ENCODE measurements around the gene SLC25A29.
"Not testable (repeated sequence)": the region's sequence is repeated elsewhere in the genome, so short reads cannot be mapped to it uniquely, and the experiment has no call there.

Gene SLC25A29

DNA sequence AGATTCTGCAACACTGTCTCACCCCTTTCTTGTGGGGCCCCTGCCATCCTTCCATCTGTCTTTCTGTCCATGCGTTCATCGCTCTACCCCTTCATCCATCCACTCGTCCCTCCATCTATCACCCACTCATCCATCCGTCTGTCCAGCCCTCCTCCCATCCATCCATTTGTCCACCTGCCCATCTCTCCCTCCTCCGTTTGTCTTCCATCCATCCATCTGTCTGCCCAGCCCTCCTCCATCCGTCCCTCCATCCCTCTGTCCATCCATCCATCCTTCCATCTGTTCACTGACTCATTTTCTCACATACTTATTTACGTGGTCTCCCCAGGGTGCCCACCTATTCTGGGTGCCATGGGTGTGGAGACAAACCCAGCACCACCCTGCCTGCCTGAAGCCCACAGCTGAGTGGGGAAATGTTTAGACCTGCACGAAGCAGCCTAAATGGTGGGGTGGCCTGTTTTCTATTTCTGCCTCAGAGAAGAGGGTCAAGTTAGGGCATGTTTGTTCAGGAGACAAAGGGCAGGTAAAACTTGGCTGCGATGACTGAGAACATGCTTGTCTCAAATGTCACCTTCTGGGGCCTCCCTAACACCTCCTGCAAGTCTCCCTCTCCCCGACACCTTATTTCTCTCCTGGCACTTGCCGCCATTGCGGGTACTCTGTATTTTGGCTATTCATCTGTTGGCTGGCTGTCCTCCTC, 14.1 kb upstream of the SLC25A29 start:
- Histone ChIP-seq H3K4me1 (ENCODE audit: control insufficient read depth in 1 of 2, insufficient read depth in 2 of 2, low read length in 2 of 2) (peaks cover 3 to 7% of the 10 kb centered on the region in 2 donors), H3K4me3 (ENCODE audit: low read depth in 1 of 2, low read length in 2 of 2) (no peak overlapping the region), H3K27ac (ENCODE audit: low read length) (no peak overlapping the region), H3K9me3 (ENCODE audit: control insufficient read depth in 1 of 2, low read length in 2 of 2) (no peaks in the 10 kb centered on the region), H3K27me3 (ENCODE audit: low read depth, low read length) (no peaks in the 10 kb centered on the region), H3K36me3 (ENCODE audit: control insufficient read depth in 1 of 2, insufficient read depth in 2 of 2, low read length in 2 of 2) (no peaks in the 10 kb centered on the region)

DNA sequence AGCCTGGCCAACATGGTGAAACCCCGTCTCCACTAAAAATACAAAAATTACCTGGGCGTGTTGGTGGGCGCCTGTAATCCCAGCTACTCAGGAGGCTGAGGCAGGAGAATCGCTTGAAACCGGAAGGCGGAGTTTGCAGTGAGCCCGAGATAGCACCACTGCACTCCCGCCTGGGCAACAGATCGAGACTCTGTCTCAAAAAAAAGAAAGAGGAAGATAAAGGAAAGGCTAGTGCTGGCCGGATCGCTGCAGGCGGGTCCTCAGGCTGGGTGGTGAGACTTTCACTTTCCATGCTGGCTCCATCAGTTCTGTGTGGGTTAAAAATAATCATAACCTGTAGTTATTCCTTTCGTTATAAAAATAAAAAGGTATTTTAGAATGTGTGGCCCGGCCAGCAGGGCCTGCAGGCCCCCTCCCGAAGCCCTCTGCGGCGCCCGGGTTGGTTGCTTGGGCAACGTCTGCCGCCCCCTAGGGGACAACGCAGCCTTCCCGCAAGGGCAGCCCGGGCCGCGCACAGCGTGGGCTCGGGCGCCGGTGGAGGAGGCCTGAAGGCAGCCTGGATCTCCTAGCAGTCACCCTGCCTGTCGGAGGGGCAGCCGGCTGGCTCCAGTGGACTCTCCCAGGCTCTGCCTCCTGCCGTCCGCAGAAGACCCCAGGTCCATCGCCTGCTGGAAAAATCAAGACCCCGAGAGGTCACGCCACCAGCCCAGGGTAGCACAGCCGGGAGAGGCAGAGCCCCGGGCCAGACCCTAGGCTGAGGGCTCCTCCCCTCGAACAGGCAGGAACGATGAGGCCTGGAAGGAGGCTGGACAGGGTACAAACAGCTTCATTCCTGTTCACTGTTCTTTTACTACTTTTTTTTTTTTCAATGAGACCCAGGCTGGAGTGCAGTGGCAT, 11.9 kb upstream of the SLC25A29 start:
- H3K36me3 ChIP-seq (ENCODE audit: control insufficient read depth in 1 of 2, insufficient read depth in 2 of 2, low read length in 2 of 2), result no peaks in the 10 kb centered on the region
- H3K27me3 ChIP-seq (ENCODE audit: low read depth, low read length), result no peaks in the 10 kb centered on the region
- H3K4me1 ChIP-seq (ENCODE audit: control insufficient read depth in 1 of 2, insufficient read depth in 2 of 2, low read length in 2 of 2), result peaks cover 3 to 7% of the 10 kb centered on the region in 2 donors
- H3K27ac ChIP-seq (ENCODE audit: low read length), result no peak overlapping the region
- H3K4me3 ChIP-seq (ENCODE audit: low read depth in 1 of 2, low read length in 2 of 2), result peak overlapping the region; percentile 53 to 54
- no peaks in the 10 kb centered on the region for H3K9me3 ChIP-seq (ENCODE audit: control insufficient read depth in 1 of 2, low read length in 2 of 2)

DNA sequence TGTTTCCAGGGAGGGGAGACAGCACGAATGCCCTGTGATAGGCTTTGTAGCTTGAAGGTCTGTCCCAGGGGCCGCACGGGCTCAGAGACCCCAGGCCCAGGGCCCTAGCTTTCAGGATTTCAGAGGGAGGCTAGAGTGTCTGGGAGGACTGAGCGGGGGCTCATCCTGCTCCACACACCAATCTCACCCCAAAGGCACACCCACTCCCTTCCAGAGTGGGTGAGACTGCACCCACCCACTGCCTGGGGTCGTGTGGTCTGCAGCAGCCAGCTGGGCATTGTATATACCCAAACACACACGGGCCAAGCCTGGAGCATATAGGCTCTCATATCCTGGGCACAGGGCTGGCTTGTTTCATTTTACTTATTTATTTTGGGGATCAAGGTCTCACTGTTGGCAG, 11.1 kb upstream of the SLC25A29 start:
- H3K4me1 ChIP-seq (ENCODE audit: control insufficient read depth in 1 of 2, insufficient read depth in 2 of 2, low read length in 2 of 2), result peaks cover 3 to 7% of the 10 kb centered on the region in 2 donors
- H3K9me3 ChIP-seq (ENCODE audit: control insufficient read depth in 1 of 2, low read length in 2 of 2), result no peaks in the 10 kb centered on the region
- H3K4me3 ChIP-seq (ENCODE audit: low read depth in 1 of 2, low read length in 2 of 2), result peak overlapping the region in 1 of 2 donors; percentile 54
- H3K27me3 ChIP-seq (ENCODE audit: low read depth, low read length), result no peaks in the 10 kb centered on the region
- no peak overlapping the region for H3K27ac ChIP-seq (ENCODE audit: low read length)
- no peaks in the 10 kb centered on the region for H3K36me3 ChIP-seq (ENCODE audit: control insufficient read depth in 1 of 2, insufficient read depth in 2 of 2, low read length in 2 of 2)

DNA sequence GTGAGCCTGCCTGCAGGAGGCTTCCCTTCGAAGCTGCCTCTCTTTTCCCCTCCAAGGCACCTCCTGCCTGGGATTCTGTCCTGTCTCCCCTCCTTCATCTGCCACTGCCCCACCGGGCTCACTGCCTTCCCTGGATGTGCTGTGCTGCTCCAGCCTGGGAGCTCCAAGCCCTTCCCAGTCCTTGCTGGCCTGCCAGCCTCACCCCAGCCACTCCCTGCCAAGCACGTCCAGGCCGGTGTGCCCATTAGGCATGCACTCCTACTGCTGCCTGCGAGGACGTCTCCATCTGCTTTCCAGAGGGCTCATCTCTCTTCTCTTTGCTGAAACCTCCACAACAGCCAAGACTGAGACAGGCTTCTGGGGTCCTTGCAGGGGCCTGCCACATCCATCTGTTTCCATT, 8.5 kb upstream of the SLC25A29 start:
- peaks cover 0 to 7% of the 10 kb centered on the region in 2 donors for H3K4me1 ChIP-seq (ENCODE audit: control insufficient read depth in 1 of 2, insufficient read depth in 2 of 2, low read length in 2 of 2)
- no peaks in the 10 kb centered on the region for H3K27me3 ChIP-seq (ENCODE audit: low read depth, low read length)
- no peaks in the 10 kb centered on the region for H3K36me3 ChIP-seq (ENCODE audit: control insufficient read depth in 1 of 2, insufficient read depth in 2 of 2, low read length in 2 of 2)
- H3K9me3 ChIP-seq (ENCODE audit: control insufficient read depth in 1 of 2, low read length in 2 of 2), result no peaks in the 10 kb centered on the region
- no peak overlapping the region for H3K27ac ChIP-seq (ENCODE audit: low read length)
- no peak overlapping the region for H3K4me3 ChIP-seq (ENCODE audit: low read depth in 1 of 2, low read length in 2 of 2)

DNA sequence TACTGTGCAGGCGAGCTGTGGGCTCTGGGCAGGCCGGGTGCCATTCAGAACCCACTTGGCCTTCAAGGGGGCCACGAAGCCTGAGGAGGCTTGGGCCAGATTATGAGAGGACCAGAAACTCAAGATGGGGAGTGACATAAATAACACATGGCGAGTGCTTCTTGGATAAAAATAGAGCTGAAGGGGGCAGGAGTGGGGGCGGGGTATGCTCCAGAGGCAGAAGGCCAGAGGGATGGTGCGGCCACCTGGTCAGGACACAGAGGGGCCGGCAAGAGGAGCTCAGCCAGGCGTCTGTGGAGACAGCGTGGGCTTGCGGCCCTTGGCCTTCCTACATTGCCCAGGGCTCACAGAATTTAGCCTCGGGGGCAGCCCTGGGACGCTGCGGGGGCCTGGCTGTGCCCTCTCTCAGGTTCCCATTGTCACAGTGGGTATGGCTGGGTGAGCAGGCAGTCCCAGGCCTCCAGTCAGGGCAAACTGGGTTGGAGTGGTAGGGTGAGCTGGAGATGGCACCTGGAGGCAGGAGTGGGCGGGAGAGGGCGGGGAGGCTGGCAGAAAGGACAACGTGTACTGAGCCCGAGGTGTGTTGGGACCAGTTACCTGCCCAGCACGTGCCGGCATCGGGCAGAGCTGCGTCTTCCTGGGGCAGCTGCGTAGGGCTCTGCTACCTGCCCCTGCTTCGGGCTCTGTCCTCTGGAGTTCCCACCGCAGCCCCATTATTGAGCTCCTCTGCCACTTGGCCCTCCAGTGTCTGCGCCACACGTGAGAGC, 7.4 kb upstream of the SLC25A29 start:
- H3K4me1 ChIP-seq (ENCODE audit: control insufficient read depth in 1 of 2, insufficient read depth in 2 of 2, low read length in 2 of 2), result peaks cover 0 to 7% of the 10 kb centered on the region in 2 donors
- no peak overlapping the region for H3K4me3 ChIP-seq (ENCODE audit: low read depth in 1 of 2, low read length in 2 of 2)
- H3K27ac ChIP-seq (ENCODE audit: low read length), result no peak overlapping the region
- H3K9me3 ChIP-seq (ENCODE audit: control insufficient read depth in 1 of 2, low read length in 2 of 2), result no peaks in the 10 kb centered on the region
- no peaks in the 10 kb centered on the region for H3K27me3 ChIP-seq (ENCODE audit: low read depth, low read length)
- no peaks in the 10 kb centered on the region for H3K36me3 ChIP-seq (ENCODE audit: control insufficient read depth in 1 of 2, insufficient read depth in 2 of 2, low read length in 2 of 2)

DNA sequence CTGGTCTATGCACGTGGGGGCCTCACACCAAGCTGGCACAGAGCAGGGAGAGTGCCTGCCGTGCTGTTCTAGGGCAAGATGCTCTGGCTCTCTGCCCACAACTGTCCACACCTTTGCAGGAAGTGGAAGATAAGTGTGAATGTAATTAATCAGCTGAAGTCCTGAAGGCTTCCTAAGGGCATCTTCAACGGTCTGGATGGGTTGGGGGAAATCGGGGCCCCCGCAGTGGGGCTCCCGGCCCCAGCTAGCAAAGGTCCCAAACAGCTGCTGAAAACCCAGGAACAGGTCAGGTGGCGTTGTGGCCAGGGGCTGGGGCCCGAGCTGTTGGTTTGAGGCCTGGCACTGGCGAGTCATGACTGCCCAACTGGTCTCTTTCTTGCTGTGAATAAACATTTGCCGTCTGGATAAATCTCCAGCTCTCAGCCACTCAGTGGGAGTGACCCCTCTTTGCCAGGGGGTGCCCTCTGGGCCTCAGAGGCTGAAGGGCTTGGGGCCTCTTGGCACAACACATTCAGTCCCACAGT, 6.7 kb upstream of the SLC25A29 start:
- Histone ChIP-seq H3K4me3 (ENCODE audit: low read depth in 1 of 2, low read length in 2 of 2) (no peak overlapping the region), H3K27me3 (ENCODE audit: low read depth, low read length) (no peaks in the 10 kb centered on the region), H3K9me3 (ENCODE audit: control insufficient read depth in 1 of 2, low read length in 2 of 2) (no peaks in the 10 kb centered on the region), H3K4me1 (ENCODE audit: control insufficient read depth in 1 of 2, insufficient read depth in 2 of 2, low read length in 2 of 2) (peaks cover 1 to 6% of the 10 kb centered on the region in 2 donors), H3K36me3 (ENCODE audit: control insufficient read depth in 1 of 2, insufficient read depth in 2 of 2, low read length in 2 of 2) (no peaks in the 10 kb centered on the region), H3K27ac (ENCODE audit: low read length) (no peak overlapping the region)

DNA sequence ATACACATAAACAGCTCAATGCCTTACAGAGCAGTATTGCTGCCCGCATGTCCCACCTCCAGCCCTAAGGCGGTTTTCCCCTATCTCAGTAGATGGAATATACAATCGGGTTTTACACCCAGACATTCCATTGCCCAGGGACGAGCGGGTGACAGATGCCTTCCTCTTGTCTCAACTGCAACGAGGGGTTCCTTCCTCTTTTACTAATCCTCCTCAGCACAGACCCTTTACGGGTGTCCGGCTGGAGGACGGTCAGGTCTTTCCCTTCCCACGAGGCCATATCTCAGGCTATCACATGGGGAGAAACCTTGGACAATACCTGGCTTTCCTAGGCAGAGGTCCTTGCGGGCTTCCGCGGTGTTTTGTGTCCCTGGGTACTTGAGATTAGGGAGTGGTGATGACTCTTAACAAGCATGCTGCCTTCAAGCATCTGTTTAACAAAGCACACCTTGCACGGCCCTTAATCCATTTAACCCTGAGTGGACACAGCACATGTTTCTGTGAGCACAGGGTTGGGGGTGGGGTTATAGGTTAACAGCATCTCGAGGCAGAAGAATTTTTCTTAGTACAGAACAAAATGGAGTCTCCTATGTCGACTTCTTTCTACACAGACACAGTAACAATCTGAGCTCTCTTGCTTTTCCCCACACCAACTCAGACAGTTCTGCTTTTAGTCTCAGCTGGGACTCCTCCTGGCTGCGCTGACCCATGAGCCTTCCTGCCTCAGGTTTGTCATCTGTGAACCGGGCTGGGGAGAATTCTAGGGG, 6.0 kb upstream of the SLC25A29 start:
- H3K4me1 ChIP-seq (ENCODE audit: control insufficient read depth in 1 of 2, insufficient read depth in 2 of 2, low read length in 2 of 2); H3K27me3 ChIP-seq (ENCODE audit: low read depth, low read length); H3K27ac ChIP-seq (ENCODE audit: low read length); H3K4me3 ChIP-seq (ENCODE audit: low read depth in 1 of 2, low read length in 2 of 2); H3K9me3 ChIP-seq (ENCODE audit: control insufficient read depth in 1 of 2, low read length in 2 of 2); H3K36me3 ChIP-seq (ENCODE audit: control insufficient read depth in 1 of 2, insufficient read depth in 2 of 2, low read length in 2 of 2): not testable (repeated sequence)

DNA sequence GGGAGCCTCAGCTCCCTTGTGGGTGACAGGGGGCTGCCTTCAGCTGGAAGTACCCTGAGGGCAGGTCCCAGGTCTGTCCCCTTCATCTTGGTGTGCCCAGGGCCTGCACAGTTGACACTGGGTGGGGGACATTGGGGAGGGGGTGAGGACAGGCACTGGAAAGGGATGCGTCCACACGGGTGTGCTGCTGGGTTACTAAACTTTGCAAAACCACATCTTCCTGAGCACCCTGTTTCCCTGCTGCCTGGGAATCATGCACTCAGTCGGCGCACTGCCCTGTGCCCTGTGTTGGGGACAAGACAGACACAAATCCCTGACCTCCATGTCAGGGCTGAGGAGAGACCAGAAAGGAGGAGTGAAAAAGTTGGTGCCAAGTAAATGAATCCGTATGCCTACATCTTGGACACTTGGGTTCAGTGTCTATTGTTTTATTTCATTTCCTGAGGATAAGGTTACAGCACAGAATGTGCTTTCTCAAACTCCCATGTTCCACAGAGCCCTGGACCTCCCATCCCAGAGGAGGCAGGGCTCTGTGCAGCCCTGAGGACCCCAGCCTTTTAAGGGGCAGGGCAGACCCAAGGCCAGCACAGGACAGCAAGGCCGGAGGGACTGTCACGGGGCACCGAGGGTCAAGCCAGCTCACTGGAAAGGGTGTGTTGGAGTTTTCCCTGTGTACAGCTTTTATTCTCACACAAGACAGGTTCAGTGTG, 2.9 kb upstream of the SLC25A29 start:
- Histone ChIP-seq H3K27ac (ENCODE audit: low read length) (no peak overlapping the region), H3K4me3 (ENCODE audit: low read depth in 1 of 2, low read length in 2 of 2) (no peak overlapping the region), H3K36me3 (ENCODE audit: control insufficient read depth in 1 of 2, insufficient read depth in 2 of 2, low read length in 2 of 2) (no peaks in the 10 kb centered on the region), H3K27me3 (ENCODE audit: low read depth, low read length) (no peaks in the 10 kb centered on the region), H3K4me1 (ENCODE audit: control insufficient read depth in 1 of 2, insufficient read depth in 2 of 2, low read length in 2 of 2) (peaks cover 8 to 16% of the 10 kb centered on the region in 2 donors), H3K9me3 (ENCODE audit: control insufficient read depth in 1 of 2, low read length in 2 of 2) (no peaks in the 10 kb centered on the region)

DNA sequence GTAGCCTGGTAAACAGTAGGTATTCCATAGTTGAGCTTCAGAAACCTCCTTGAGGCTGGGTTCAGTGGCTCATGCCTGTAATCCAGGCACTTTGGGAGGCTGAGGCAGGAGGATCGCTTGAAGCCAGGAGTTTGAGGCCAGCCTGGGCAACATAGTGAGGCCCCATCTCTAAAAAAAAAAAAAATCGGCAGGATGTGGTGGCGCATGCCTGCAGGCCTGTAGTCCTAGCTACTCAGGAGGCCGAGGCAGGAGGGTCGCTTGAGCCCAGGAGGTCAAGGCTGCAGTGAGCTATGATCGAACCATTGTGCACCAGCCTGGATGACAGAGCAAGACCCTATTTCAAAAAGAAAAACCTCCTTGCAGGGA, 2.2 kb upstream of the SLC25A29 start:
- H3K4me3 ChIP-seq (ENCODE audit: low read depth in 1 of 2, low read length in 2 of 2); H3K9me3 ChIP-seq (ENCODE audit: control insufficient read depth in 1 of 2, low read length in 2 of 2); H3K27ac ChIP-seq (ENCODE audit: low read length); H3K36me3 ChIP-seq (ENCODE audit: control insufficient read depth in 1 of 2, insufficient read depth in 2 of 2, low read length in 2 of 2); H3K27me3 ChIP-seq (ENCODE audit: low read depth, low read length): not testable (repeated sequence)
- peaks cover 8 to 17% of the 10 kb centered on the region in 2 donors for H3K4me1 ChIP-seq (ENCODE audit: control insufficient read depth in 1 of 2, insufficient read depth in 2 of 2, low read length in 2 of 2)

DNA sequence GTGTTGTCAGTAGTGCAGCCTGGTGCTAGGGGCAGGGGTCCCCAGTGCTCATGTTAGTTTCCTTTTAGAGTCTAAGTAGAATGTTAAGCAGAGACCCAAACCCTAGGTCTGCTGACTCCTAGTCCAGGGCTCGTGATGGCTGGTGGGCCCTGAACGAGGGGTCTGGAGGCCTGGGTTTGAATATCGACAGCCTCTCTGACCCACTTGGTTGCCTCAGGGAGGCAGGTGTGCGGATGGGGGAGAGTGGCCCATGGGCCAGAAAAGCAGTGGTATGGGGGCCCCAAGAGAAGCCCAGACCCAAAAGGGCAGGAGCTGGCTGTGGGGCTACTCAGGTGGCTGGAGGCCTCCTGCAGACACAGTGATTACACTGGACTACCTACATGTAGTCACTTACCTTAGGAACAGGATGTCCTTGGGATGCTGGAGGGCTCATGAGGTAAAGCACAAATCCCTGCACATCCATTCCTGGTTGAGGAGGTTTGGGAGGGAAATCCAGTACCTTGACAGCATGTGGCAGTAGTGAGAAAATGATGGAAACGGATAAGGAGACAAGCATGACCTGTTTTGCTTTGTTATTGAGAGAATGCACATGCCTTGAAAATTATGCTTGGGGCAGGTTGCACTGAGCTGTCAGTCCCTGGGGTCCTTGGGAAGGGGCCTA, 1.7 kb upstream of the SLC25A29 start:
- Histone ChIP-seq H3K4me3 (ENCODE audit: low read depth in 1 of 2, low read length in 2 of 2) (peak overlapping the region in 1 of 2 donors; percentile 60), H3K36me3 (ENCODE audit: control insufficient read depth in 1 of 2, insufficient read depth in 2 of 2, low read length in 2 of 2) (no peaks in the 10 kb centered on the region), H3K27me3 (ENCODE audit: low read depth, low read length) (no peaks in the 10 kb centered on the region), H3K4me1 (ENCODE audit: control insufficient read depth in 1 of 2, insufficient read depth in 2 of 2, low read length in 2 of 2) (peaks cover 8 to 17% of the 10 kb centered on the region in 2 donors), H3K27ac (ENCODE audit: low read length) (no peak overlapping the region), H3K9me3 (ENCODE audit: control insufficient read depth in 1 of 2, low read length in 2 of 2) (no peaks in the 10 kb centered on the region)
